Activated CD4-positive, alpha-beta T cell treated with anti-CD3 and anti-CD28 coated beads for 48 hours (primary cell): ENCODE measurements around the gene NCMAP.

Experiments
- DNase-seq: peaks from one replicate; pipeline ENCODE4 v3.0.0-alpha.2; 2020

NCMAP gene

DNA sequence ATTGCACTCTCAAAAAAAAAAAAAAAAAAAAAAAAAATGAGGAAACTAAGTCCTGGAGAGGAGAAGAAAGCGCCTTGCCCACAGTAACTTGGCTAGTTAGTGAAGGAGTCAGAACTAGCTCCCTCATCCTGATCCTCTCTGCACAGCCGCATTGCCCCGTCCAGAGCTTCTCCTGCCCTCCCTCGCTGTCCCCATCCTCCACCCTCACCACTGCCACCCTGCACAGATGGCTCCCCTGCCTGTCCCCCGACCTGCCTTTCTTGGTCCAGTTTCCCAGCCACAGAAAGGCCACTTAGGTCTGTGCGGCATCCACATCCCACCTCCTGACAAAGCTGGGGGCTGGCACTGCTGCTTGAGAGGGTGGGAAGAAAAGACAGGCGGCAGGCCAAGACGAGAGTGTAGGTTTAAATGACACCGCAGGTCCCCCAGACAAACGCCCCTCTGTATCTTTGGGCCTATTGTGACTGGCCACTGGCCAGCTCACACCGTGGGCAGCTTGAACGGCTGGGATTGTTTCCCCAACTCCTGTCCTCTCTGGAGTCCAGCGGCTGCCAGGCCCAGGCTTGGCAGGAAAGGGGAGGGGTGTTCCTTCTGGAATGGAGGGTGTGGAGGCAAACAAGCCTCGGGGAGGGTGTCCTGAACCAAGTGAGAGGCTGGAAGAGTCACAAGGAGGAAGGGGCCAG lies 20.2 kb downstream of the NCMAP start:
- no peak for DNase-seq

GRCh38 chr1:24578846-24579245 lies 23.0 kb downstream of the NCMAP start:
- no peak for DNase-seq

DNA sequence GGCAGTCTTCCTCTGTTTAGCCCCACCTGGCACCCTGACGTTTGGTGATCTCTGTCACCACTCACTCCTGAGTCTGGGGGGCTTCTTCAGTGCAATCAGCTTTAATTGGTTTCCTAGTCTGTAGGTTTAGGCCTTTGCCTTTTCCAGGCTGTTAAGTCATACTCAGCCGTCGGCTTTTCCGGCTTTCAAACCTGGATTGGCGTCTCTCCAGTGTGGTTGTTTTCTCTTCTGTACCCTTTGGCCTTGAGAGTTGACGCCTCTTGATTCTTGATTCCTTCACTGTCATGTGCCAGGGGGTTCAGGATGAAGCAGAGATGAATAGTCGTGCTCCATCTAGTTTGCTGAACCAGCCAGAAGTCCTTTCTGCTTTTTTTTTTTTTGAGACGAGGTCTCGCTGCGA lies 24.9 kb downstream of the NCMAP start:
- no peak for DNase-seq

GRCh38 chr1:24584171-24584647 lies 28.3 kb downstream of the NCMAP start:
- DNase-seq: no peak

GRCh38 chr1:24586119-24586518 lies 30.2 kb downstream of the NCMAP start:
- no peak for DNase-seq

DNA sequence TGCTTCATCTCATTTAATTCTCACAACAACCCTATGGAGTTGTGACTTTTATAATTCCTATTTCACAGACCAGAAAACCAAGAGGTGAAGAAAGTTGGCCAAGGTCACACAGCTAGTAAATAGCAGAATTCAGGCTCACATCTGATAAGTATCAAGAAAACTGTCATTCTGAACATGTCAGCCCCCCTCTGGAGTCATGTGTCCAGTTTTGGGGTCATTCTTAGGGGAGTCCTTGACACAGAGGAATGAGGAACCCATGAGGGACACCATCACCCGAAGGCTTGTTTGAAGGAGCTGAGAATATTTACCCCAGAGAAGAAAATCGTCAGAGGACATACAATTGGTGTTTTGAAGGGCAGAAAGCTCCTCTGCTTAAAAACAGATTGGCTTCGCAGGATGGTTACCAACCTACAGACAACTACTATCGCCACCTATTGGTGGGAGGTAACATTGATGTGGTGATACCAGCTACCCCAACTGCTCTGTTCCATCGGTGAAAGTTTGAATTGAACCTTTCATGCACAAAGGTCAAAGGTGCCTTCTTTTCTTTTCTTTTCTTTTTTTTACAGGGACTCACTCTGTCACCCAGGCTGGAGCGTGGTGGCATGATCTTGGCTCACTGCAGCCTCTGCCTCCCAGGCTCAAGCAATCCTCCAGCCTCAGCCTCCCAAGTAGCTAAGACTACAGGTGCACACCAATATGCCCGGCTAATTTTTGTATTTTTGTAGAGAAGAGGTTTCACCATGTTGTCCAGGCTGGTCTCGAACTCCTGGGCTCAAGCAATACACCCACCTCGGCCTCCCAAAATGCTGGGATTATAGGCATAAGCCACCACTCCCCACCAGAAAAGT lies 31.3 kb downstream of the NCMAP start:
- DNase-seq: peak; percentile 54

GRCh38 chr1:24588573-24588972 lies 32.7 kb downstream of the NCMAP start:
- DNase-seq: no peak

DNA sequence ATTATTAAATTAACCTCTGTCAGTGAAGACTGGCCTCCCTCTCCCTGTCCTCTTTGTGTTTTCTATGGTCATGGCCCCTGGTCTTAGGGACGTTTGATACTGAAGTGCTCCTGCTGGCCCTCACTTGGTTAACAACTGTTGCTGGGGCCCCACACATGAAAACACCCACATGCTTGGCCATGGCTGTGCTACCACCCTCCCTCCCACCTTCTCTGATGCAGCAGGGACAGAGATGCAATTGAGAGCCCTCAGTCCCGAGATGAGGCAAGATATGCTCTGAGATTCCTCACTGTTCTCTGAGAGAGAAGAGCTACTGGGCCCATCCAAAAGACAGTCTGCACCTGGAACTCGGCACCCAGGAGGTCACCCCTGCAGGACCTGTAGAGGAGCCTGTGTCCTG lies 33.3 kb downstream of the NCMAP start:
- no peak for DNase-seq

GRCh38 chr1:24591781-24592180 lies 35.9 kb downstream of the NCMAP start:
- DNase-seq: no peak

- DNase-seq: no peak
These were observed 38.4 kb downstream of the NCMAP start for GRCh38 chr1:24594328-24594598.

DNA sequence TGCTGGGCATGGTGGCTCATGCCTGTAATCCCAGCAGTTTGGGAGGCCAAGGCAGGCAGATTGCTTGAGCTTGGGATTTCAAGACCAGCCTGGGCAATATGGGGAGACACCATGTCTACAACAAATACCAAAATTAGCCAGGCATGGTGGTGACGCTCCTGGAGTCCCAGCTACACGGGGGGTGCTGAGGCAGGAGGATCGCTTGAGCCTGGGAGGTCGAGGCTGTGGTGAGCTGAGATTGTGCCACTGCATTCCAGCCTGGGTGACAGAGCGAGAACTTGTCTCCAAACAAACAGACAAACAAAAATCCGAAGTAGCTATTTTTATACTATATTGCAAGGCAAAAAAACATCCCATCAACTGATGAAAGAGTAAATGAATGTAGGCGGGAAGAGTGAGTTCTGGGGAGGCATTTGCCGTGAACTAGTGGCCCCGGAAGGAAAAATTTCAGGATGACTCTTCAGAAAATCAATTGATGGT lies 40.6 kb downstream of the NCMAP start:
- DNase-seq: no peak

DNA sequence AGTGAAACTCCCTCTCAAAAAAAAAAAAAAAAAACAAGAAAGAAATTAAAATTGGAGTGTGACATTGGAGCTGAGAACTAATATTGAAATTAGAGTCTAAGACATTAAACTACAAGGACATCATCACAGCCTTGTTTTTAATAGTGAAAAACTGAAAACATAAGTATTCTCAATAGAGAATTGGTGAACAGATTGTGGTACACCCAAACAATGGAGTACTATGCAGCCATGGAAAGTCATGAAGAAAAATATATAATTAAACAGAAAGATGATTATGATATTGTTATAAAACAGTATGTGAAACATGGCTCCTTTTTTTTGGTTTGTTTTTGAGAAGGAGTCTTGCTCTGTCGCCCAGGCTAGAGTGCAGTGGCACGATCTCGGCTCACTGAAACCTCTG lies 43.4 kb downstream of the NCMAP start:
- no peak for DNase-seq

DNA sequence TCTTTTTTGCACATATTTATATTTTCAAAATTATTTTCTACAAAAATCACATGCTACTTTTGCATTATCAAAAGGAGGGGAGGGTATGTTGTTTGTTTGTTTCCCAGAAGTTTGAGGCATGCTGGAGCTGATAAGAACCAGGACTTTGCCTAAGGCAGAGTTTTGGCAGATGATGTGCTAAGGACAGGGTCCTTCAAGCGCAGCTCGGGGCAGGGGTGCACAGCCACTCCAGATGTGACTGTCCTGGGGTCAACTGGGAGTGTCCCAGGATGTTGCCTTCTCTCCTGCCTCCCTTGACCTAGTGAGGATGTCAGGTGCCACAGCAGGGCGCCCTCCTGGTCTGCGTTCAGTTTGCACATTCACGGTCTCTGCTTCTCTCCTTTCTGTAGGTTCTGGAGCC lies 44.7 kb downstream of the NCMAP start:
- DNase-seq: no peak

GRCh38 chr1:24605534-24606295 lies 49.8 kb downstream of the NCMAP start:
- no peak for DNase-seq

DNA sequence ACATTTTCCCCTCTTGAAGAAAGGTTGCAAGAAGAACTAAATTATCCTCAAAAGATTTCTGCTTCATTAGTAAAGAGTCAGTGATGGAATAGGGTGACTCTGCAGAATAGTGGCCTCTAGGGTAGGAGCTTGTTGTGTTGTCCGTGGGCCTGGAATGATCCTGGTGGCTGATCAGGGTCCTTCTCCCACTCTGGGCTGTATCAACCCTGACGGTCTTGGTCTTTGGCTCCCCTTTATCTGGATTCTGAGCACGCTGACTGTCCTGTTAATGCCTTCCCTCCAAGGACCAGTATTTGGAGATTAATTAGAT lies 50.4 kb downstream of the NCMAP start:
- no peak for DNase-seq

DNA sequence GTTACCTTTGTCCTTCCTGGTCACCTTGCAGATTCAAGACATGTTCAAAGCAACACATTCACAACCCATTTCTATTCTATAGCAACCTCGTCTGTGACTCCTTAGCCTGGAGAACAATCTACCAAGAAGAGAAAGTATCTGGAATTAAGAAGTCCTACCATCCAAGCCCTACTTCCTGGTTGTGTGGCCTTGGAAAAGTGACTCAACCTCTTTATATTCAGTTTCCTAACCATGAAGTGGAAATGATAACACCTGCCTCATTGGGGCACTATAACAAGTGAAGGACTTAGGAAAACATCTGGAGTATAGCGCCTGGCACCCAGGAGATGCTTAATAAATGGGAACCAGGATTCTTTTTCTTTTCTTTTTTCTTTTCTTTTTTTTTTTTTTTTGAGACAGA lies 50.7 kb downstream of the NCMAP start:
- DNase-seq: no peak

- no peak for DNase-seq
These were observed 54.1 kb downstream of the NCMAP start for GRCh38 chr1:24609949-24610517.

- DNase-seq: no peak
These were observed 63.5 kb downstream of the NCMAP start for GRCh38 chr1:24619376-24619775.

DNA sequence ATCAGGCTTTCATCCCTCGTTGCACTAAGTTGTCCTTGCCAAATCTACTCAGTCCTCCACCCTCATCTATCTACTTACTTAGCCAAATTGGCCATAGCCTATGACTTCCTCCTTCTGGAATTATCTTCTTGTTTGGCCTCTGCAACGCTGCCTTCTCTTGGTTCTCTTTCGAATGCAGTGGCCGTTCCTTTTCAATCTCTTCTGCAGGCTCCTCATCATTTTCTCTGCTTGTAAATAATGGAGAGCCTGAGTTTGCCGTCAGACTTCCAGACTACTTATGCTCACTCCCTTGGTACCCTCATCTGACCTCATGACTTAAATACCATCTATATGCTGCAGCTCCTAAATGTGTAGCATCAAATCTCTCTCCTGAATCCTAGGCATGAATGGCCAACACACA lies 64.8 kb downstream of the NCMAP start:
- DNase-seq: no peak

DNA sequence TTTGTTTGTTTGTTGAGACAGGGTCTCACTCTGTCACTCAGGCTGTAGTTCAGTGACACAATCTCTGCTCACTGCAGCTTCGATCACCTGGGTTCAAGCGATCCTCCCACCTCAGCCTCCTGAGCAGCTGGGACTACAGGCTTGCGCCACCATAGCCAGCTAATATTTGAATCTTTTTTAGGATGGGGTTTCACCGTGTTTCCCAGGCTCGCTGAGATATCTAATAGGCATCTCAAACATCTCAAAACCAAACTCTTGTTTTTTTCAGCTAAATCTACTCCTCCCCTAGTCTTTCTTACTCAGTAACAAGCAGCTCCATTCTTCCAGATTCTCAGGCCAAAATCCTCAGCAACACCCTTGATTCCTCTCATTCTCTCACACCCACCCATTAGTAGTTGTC lies 65.2 kb downstream of the NCMAP start:
- DNase-seq: no peak

- no peak for DNase-seq
These were observed 66.3 kb downstream of the NCMAP start for GRCh38 chr1:24622218-24622617.

GRCh38 chr1:24632832-24633175 lies 76.9 kb downstream of the NCMAP start:
- DNase-seq: no peak

DNA sequence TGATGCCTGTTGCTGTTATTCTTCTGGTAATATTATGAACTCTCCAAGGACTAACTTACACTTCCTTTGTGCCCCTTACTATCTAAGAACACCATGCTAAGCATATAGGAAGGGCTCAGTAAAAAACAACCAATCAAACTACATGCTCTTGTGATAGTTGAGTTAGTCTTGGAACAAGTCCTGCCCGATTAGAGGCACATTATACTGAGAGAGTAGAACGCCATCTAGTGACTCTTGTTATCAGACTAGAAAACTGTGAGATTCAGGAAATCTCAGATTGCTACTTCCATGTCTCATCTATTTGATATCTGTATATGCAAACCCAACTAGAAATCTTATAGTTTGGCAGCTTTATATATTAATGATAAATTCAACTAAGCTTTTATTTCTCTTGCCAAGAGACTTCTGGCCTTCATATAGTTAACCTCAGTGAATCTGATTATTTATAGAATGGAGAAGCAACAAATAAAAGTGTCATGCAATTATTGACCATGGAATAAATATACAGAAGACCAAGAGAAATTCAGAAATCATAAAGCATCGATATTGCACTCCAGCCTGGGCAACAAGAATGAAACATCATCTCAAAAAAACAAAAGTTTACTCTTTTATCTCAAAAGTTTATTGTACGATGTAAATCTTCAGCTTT lies 79.4 kb downstream of the NCMAP start:
- no peak for DNase-seq
